ENCODE data around the gene FPGS.
A peak's percentile ranks its signal among the peaks of the same experiment; 100 is the strongest.

The FPGS gene

GRCh38 chr9:127860260-127860659 lies 57.6 kb downstream of the FPGS start:
- DNase-seq (ENCODE audit: low read depth in 2 of 2) = no peak

- no peak for DNase-seq (ENCODE audit: low read depth in 2 of 2)
These were observed 58.1 kb downstream of the FPGS start for GRCh38 chr9:127860779-127861178.

GRCh38 chr9:127862075-127863011 lies 59.7 kb downstream of the FPGS start:
- DNase-seq (ENCODE audit: low read depth in 2 of 2) = peak; percentile 14 to 24

- no peak for DNase-seq (ENCODE audit: low read depth in 2 of 2)
These were observed 60.5 kb downstream of the FPGS start for GRCh38 chr9:127863191-127863621.
